GM12873 (cell line): Measurements from ENCODE around the gene ARHGAP26.

Source experiments
- TF ChIP-seq, protein P1 (sequence below): IDR thresholded peaks from 2 replicates; pipeline ENCODE4 v1.5.1; 2012; ENCODE audit warnings: low read depth, mild to moderate bottlenecking, moderate library complexity, low read length, control low read depth; ENCODE audit not compliant: insufficient read depth; ENCODE audit errors: missing control alignments

The ARHGAP26 gene

DNA sequence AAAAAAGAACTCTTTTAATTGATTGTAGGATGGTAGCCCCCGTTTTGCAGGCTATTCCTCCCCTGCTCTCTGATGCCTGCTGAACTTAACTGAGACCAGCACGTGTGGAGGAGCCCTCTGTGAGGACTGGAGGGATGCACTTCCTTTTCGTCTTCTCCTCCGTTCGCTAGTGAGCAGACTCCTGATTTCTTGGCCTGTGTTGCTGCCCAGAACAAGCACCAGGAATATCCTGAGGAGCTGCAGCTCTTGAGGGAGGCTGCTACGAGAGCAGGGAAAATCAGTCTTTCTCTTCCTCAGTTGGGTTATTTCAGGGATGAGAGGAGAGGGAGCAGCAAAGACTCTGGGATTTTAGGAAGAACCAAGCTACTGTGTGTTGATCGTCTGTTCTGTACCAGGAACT is 74.7 kb downstream of the ARHGAP26 start:
- TF ChIP-seq, protein P1, sequence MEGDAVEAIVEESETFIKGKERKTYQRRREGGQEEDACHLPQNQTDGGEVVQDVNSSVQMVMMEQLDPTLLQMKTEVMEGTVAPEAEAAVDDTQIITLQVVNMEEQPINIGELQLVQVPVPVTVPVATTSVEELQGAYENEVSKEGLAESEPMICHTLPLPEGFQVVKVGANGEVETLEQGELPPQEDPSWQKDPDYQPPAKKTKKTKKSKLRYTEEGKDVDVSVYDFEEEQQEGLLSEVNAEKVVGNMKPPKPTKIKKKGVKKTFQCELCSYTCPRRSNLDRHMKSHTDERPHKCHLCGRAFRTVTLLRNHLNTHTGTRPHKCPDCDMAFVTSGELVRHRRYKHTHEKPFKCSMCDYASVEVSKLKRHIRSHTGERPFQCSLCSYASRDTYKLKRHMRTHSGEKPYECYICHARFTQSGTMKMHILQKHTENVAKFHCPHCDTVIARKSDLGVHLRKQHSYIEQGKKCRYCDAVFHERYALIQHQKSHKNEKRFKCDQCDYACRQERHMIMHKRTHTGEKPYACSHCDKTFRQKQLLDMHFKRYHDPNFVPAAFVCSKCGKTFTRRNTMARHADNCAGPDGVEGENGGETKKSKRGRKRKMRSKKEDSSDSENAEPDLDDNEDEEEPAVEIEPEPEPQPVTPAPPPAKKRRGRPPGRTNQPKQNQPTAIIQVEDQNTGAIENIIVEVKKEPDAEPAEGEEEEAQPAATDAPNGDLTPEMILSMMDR = no peak

GRCh38 chr5:142845402-142845921 is 75.3 kb downstream of the ARHGAP26 start:
- TF ChIP-seq, protein P1 = no peak

DNA sequence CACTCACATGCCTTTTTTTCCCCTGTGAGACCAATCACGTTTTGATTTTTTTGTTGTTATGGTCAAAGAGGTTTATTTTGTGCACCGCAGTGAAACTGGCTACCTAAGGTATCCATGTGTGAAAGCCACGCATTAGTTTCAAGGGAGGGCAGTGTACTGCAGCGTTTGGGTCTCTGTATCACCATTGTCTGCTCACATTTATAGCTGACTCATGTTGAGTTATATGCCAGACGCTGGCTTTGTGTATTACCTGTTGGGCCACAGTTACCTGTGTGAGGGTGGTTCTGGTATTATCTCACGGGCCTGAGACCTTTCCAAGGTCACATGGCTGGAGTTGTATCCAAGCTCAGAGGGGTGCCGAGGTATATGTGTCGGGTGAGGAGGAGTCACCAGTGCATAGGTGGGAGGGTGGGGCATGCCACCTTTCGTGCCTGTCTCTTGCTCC is 75.8 kb downstream of the ARHGAP26 start:
- TF ChIP-seq, protein P1 = no peak

DNA sequence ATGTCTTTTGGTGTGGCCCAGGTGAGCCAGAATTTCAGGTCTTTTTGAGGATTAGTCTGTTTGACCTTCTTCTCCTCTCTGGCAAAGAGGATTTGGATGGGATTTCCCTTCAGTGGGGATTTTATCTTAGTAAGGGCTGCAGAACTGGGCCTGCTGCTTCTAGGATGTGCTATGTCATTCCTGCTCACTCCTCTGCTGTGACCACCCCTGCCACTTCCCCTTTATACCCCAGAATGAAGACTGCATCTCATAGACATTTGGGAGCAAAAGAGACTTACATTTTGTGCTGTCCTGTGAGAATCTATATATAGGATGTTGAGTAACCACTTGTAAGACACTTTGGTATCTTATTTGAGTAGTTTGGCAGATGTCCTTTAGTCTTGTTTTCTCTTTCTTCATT is 76.2 kb downstream of the ARHGAP26 start:
- TF ChIP-seq, protein P1 = no peak

- TF ChIP-seq, protein P1 = no peak
Observed at GRCh38 chr5:142847898-142848790, 78.0 kb downstream of the ARHGAP26 start.

DNA sequence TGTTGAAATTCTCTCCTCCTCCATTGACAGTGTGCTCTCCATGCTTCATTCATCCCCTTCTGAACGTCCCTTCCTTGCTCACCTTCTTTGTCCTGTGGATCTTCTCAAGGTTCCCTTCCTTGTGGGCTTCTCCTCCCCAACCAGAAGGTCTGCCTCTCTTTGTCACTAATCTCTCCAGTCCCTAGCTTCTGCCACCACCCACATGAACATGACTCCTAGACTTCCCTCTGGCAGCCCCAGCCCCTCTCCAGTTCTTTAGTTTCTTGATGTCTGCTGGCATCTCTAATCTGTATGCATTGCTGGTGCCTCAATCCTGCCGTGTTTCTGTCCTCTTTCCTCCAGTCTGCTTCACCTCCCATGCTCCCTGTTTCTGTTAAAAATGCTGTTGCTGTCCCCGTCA is 79.3 kb downstream of the ARHGAP26 start:
- TF ChIP-seq, protein P1 = no peak

DNA sequence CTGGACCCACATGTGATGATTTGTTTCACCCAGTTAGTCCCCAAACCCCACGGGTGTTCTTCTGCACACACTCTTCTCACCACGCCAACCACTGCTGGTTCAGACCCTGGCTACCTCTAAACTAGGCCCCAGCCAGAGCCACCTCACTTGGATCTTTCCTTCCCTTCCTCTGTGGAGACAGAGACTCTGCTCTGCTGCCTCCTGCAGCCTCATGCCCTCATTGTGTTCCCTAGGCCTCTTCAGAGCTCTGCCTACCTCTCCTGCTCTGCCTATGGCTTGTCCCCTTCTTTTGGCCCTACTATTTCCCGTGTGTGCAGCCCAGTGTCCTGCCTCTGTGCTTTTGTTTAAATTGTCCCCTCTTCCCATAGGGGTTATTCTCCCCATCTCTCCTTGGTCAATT is 79.7 kb downstream of the ARHGAP26 start:
- TF ChIP-seq, protein P1 = no peak
